GM18526 (cell line): ENCODE measurements around the gene SNTG2.

Source experiments
- POLR2A ChIP-seq: IDR thresholded peaks from 3 replicates; pipeline ENCODE4 v1.6.1; 2011; ENCODE audit not compliant: insufficient read length; ENCODE audit errors: extremely low read depth

The SNTG2 gene

GRCh38 chr2:1360557-1361250 lies 410.1 kb downstream of the SNTG2 start:
- no peak for TF ChIP-seq POLR2A

GRCh38 chr2:1363367-1363766 lies 412.7 kb downstream of the SNTG2 start:
- TF ChIP-seq POLR2A: no peak

DNA sequence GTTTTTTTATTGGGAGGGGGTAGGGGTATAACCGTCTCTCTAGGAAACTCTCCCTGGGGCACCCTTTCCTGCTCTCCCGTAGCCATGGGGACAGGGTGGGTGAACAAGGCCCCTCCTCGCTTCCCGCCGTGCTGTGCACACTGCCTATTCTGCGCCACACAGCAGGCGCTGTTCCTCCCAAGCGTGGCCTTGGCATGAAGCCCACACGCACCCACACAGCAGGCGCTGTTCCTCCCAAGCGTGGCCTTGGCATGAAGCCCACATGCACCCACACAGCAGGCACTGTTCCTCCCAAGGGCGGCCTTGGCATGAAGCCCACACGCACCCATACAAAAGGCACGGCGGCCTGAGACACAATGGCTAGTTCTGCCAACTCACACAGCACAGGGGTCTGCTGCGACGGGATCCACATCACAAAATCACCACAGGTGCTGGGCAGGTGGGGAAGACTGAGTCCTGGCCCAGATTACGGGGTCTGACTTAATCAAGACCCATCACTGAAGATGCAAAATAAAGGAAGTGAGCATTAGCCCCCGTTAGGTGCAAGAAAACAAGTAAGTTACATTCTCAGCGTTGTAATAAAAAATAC lies 416.0 kb downstream of the SNTG2 start:
- no peak for TF ChIP-seq POLR2A

DNA sequence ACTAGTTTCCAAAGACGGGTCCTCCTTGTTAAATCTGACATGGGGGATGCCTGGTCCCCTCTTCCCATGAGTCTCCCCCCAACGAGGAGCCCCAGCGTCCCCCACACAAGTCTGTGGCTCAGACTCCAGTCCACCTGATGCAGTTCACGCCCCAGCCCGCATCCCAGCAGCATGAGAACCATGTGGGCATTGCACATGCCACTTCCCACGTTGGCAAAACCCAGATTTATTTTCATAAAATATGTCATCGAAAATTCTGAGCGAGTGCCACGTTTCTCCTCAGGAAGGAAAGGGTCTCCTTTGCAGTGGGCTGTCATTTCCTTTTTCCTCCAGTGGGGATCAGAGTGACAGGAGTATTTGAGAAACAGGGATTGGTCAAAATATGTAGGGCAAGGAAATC lies 417.0 kb downstream of the SNTG2 start:
- TF ChIP-seq POLR2A: no peak

GRCh38 chr2:1369905-1370304 lies 419.3 kb downstream of the SNTG2 start:
- no peak for TF ChIP-seq POLR2A

GRCh38 chr2:1370461-1370860 lies 419.8 kb downstream of the SNTG2 start:
- TF ChIP-seq POLR2A: no peak

GRCh38 chr2:1371082-1371481 lies 420.4 kb downstream of the SNTG2 start:
- no peak for TF ChIP-seq POLR2A

DNA sequence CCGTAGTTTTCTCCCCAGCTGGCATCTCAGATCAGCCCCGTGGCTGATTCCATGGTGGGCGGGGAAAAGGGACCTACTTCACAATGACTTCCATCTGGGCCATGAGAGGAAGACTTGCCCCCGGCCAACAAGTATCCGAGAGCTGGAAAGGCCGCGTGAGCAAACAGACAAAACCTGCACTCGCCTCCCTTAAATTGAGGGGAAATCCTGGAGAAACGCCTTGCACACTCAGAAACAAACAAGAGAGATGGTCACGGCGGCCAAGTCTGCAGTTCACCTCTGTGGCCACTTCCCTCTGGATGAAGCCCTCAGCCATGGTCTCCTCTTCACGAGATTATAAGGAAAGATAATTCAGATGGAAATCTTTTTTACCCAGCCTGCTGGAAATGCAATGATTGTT lies 423.2 kb downstream of the SNTG2 start:
- no peak for TF ChIP-seq POLR2A

- no peak for TF ChIP-seq POLR2A
Observed at GRCh38 chr2:1374287-1374686, 423.6 kb downstream of the SNTG2 start.

- TF ChIP-seq POLR2A: no peak
Observed at GRCh38 chr2:1375794-1376193, 425.1 kb downstream of the SNTG2 start.

- TF ChIP-seq POLR2A: no peak
Observed at GRCh38 chr2:1377473-1377872, 426.8 kb downstream of the SNTG2 start.

DNA sequence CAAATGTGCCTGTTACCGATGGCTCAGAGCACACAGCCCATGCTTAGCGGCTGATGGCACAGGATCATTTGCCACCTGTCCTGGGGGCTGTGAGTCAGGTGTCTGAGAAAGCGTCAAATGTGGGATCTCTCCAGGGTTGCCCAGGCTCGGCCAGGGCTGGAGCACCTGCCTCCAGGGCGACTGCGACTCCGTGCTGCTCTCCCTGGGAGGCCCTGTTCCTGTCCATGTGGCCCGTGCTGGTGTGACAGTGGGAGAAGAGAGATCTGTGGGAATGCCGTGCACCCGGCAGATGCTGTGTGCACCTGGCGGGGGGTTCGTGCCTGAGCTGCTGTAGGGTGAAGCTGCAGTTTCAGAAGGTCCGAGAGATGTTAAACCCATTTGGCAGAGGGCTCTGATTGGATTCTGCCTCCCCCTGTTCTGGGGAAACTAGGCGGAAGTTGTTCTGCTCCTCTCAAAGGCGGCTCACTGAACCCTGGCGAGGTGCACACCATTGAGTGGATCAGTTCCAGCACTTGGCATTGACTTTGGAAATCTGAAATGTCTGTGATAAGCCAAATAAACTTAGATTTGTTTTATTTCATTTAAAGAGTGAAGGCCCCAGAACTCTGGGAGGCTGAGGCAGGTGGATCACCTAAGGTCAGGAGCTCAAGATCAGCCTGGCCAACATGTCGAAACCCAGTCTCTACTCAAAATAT lies 428.0 kb downstream of the SNTG2 start:
- no peak for TF ChIP-seq POLR2A

GRCh38 chr2:1381644-1382043 lies 431.0 kb downstream of the SNTG2 start:
- no peak for TF ChIP-seq POLR2A

GRCh38 chr2:1393321-1393720 lies 442.7 kb downstream of the SNTG2 start:
- no peak for TF ChIP-seq POLR2A

- TF ChIP-seq POLR2A: no peak
Observed at GRCh38 chr2:1394709-1395408, 444.2 kb downstream of the SNTG2 start.

DNA sequence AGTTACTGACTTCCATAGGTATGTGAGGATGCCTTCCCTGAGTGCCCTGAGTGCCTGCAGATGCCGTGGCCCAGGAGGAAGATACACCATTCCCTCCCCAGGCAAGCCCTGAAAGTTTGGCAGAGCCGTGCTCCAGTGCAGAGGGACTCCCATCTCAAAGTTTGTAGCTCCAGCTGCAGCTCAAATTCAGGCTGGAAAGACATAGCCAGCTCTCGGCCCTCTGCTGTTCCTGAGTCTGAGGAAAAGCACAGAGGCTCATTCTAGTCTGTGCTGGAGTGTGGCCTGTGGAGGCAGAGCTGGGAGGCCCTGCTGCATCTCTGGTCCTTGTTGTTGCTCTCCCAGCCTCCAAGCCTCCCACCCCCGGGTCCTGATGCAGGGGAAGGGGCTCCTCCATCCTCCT lies 446.7 kb downstream of the SNTG2 start:
- no peak for TF ChIP-seq POLR2A
